GM19238 (cell line): ENCODE measurements around the gene LRRC19.

Source experiments
- DNase-seq: peaks from one replicate; pipeline ENCODE4 v3.0.0; 2011; ENCODE audit warnings: low spot score; ENCODE audit not compliant: insufficient read length

The LRRC19 gene, protein sequence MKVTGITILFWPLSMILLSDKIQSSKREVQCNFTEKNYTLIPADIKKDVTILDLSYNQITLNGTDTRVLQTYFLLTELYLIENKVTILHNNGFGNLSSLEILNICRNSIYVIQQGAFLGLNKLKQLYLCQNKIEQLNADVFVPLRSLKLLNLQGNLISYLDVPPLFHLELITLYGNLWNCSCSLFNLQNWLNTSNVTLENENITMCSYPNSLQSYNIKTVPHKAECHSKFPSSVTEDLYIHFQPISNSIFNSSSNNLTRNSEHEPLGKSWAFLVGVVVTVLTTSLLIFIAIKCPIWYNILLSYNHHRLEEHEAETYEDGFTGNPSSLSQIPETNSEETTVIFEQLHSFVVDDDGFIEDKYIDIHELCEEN

DNA sequence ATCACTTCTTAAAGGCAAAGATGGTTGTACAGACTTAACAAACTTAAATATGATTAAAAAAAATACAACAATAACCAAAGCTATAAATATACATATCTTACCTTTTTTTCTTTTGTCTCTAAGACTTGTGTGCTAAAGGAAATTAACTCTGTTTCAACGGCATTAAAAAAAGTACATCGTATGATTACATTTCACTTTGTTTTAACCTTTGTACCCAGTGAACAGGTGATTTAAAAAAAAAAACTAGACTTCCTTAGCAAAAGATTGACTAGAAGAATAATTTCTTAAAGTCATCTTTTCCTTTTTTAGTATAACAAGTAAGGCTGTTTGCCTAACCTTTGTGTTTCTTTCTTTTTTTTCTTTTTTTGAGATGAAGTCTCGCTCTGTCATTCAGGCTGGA is at the start of gene LRRC19:
LRRC19 (minus strand) TSS at position 182 of the 400 bp plus-strand sequence. CDS start 5,978 bp downstream, outside the sequence.
- DNase-seq, result no peak

DNA sequence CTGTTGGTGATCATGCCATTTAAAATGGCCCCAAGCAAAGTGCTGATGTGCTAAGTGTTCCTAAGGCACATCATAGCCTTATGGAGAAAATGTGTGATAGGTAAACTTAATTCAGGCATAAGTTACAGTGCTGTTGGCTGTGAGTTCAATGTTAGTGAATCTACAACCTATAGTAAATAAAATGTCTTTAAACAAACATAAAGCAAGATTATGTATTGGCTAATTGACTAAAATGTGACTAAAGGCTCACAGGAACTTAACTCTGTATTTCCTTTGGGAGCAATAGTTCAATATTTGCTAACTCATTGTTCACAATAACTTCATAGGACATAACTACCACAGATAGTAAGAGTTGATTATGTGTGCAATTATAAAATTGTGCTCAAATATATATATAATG is 49.4 kb upstream of the LRRC19 start:
- no peak for DNase-seq

DNA sequence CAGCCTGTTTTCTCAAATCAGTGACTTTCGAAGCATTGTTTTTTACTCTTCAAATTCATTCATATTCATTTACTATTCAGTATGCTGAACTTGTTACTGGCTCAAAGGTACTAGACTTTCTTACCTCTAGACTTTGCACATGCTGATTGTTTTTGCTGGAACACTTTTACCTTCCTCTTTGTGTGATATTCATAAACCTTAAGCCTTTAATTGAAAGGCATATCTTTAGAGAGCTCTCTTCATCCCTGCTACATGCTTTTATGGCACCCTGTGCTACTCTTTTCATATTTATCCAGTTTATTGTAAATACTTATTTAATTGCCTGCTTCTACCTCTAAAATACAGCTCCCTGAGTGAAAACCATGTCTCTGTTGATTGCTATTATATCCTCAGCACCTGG is 48.7 kb upstream of the LRRC19 start:
- DNase-seq, result no peak

DNA sequence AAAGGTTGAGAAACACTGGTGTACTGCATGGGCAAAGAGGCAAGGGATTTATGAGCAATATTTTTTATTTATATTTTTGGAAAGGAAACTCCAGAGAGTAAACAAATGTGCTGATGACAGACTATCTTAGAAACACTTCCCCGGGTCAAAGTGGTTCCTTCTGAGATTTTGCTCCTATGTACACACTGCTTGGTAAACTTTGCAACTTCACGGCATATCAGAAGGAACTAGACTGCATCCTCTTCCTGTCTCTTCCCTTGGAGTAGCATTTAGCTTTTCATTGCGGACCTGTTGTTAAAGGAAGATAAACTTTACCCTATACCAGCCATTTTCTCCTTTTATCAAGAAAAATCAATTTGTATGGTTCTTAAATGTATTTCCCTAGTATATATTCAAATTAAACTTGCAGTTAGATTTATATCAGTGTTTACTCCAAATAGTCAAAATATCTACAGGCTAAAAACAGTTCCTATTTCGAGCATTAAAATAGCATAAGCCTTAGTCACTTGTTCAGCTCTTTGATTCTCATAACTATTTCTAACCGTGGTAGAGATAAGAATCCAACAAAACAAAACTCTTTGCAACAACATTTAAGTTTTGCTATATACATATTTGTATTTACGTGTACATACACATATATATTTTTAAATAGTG is 48.0 kb upstream of the LRRC19 start:
- DNase-seq, result no peak

DNA sequence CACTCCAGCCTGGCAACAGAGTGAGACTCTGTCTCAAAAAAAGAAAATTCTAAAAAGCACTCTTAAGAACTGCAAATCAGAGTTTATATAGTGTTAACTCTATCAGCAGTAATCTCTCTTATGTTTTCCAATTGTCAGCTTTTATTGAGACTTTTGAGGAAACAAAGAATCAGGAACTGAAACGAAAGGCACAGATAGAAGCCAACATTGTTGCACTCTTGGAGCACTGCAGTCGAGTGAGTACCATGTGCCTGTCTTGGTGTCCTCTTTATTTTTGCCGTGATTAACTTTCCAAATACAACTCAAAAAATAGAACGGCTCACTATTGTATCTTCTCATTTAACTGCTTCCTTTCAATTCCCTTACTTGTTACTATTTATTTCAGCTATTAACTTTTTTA is 41.7 kb upstream of the LRRC19 start:
- DNase-seq, result no peak

DNA sequence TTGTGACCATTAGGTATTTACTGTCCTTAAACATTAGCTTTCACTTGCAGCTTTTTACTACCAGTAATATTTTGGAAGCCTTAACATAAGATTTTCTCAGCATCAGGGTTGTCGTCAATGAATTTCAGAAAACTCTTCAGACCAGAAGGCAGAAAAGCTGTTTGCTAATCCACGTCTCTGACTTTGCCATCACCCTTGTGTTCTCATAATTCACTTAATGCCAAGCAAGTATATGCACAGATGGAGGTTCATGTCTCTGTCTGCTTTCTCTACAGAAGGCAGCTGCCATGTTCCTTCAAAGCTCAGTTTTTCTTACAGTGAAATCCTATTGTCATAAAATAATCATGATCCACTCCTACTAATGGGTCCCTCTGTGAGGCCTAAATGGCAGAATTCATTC is 37.7 kb upstream of the LRRC19 start:
- no peak for DNase-seq

DNA sequence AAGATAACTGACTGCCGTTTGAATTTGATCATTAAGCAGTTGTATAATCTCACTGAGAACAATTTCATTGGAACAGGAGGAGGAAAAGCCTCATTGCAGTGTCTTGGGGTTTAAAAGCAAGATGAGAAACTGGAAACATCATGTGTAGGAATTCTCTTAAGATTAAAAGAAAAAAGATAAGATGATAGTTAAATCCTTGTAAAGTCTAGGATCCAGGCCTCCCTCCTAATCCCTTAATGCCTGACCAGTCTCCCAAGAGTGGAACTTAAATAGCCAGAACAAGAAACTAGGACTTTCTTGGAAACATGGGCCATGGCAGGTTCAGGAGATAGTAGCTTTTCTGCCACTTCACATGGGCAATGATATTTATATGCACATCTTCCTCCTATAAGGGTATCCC is 37.0 kb upstream of the LRRC19 start:
- DNase-seq, result no peak

DNA sequence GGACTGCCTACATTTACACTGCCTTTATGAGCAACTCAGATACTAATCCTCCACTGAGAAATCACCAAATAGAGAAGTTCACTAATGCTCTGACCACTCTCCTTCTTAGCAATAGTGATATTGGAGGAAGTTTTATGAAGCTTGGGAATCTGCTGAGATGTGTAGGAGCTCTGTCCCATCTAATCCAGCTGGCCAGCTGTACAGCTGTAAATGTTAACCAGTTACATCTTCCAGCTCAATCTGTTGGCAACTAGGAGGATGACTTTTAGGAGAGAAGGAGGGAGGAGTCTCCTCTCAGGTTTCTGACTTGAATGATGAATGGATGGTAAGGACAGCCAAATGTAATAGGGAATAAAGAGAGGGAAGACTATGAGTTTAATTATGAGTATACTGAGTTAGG is 36.3 kb upstream of the LRRC19 start:
- DNase-seq, result no peak

DNA sequence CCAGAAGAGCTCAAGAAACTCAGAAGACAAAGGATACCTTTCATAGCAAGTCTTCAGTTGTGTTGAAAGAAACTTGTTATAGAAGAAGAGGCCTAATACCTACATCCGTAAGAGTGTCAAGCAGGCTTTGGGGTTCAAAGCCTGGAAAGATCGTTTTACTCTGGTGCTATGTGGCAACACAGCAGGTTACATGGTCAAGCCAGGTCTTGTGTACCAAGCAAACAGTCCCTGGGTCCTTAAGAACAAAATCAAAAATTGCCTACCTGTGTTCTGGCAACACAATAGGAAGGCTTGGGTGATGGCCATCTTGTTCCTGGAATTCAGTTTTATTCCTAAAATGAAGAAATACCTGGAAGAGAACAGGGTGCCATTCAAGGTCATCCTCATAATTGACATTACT is 32.0 kb upstream of the LRRC19 start:
- DNase-seq, result no peak

DNA sequence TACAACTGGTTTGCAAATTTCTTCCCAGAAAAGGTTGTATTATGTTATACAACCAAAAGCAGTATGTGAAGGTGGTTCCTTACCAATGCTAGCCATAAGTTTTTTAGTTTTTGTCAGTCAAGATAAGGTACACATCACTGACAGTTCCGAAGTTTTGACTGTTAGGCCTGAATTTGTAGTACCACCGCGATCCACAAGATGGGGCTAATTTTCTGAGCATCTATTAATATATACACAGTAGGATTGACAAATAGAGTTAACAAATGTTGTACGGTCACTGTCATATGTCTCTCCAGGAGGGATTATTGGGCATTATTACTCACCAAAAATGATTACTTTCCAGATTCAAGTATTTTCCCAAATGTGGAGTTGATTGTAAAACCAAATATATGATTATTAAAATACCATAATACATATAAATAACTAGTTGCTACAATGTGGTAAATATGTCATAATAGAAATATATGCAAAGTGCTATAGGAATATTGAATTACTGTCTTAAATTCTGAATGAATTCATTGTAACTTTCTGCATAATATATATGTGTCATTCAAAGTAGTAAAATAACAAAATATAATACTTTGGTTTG is 28.4 kb upstream of the LRRC19 start:
- DNase-seq, result peak; percentile 16

DNA sequence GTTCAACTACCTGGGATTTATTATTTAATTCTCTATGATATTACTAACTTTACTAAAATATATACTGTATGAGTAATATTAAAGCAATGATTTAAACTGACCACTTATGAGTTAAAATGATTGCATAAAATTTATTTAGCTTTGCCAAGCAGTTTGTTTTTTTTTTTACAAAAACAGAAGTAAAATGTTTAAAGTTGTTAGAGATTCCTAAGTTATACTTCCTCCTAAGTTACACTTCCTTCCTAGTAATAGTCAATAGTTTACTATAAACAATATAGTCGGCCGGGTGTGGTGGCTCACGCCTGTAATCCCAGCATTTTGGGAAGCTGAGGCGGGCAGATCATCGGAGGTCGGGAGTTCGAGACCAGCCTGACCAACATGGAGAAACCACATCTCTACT is 23.7 kb upstream of the LRRC19 start:
- no peak for DNase-seq

DNA sequence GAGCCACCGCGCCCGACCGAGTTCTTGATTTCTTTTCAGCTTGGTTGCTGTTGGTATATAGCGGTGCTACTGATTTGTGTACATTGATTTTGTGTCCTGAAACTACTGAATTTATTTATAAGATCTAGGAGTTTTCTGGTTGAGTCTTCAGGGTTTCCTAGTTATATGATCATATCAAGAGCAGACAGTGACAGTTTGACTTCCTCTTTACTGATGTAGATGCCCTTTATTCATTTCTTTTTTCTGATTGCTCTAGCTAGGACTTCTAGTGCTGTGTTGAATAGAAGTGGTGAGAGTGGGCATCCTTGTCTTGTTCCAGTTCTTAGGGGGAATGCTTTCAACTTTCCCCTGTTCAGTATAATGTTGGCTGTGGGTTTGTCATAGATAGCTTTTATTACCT is 17.4 kb upstream of the LRRC19 start:
- DNase-seq, result no peak

DNA sequence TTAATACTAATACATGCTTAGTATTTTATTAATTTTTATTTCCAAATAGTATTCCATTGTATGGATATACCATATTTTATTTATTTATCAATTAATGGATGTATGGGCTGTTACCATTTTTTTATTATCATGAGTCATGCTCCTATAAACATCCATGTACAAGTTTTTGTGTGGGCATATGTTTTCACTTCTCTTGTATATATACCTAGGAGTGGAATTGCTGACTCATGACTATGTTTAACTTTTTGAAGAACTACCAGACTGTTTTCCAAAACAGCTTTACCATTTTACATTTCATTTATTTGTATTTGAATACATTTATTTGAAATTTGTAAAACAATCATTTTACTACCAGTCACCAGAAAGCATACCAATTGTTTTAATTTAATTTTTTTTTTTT is 14.1 kb upstream of the LRRC19 start:
- no peak for DNase-seq

DNA sequence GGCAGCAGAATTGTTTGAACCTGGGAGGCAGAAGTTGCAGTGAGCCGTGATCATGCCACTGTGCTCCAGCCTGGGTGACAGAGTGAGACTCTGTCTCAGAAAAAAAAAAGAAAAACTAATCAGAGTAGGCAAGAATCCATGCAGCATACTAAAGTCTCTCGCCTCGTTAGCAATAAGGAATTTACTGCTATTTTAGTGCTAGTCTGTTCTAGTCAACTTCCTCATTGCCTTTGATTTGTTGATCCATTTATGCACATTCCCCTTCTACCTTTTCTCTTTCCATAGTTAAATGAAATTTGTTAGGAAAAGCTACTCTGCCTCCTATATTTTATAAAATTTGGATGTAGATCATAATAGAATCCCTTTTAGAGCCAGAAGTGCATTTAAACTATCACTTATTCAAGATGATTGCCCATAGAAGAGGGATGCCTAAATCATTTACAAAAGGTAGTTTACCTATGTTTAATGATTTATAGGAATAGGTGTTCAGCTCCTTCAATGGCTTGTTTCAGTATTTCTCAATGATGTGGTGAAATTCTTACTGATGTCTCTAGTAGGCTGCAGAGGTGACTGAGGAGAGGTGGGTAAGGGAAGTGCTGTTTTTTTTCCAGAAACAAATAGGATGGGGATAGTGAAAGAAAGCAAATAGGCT is 1.9 kb downstream of the LRRC19 start:
- no peak for DNase-seq

DNA sequence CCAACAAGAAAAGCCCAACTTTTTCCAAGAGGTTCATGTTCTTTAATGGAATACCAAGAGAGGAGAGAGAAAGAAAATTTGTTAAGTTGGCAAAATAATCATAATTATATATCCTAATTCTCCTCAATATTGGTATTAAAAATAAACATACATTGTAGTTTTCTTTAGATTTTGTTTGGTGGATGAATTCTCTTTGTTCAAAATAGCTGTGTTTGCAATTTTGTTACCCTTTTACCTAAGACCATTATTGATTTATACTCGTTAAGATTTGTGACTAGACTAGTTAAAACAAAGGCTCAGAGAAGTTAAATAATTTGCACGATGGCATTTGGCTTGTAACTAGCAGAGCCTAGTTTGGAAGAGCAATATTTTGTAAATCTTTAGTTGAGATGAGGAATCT is 9.7 kb downstream of the LRRC19 start:
- no peak for DNase-seq

DNA sequence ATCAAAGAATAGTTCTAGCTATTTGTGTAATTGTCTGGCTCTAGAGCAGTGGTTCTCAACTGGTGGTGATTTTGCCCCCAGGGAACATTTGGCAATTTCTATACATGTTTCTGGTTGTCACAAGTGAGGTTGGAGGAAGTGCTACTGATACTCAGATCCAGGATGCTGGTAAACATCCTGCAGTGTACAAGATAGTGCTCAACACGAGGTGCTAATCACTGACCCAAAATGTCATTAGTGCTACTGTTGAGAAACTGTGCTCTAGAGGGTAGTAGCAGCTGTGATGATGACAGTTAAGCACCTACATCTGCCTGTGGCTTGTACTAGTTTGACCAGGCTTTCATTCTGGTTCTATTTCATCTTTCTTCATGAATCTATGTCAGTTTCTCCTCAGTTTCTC is 22.1 kb downstream of the LRRC19 start:
- DNase-seq, result no peak

DNA sequence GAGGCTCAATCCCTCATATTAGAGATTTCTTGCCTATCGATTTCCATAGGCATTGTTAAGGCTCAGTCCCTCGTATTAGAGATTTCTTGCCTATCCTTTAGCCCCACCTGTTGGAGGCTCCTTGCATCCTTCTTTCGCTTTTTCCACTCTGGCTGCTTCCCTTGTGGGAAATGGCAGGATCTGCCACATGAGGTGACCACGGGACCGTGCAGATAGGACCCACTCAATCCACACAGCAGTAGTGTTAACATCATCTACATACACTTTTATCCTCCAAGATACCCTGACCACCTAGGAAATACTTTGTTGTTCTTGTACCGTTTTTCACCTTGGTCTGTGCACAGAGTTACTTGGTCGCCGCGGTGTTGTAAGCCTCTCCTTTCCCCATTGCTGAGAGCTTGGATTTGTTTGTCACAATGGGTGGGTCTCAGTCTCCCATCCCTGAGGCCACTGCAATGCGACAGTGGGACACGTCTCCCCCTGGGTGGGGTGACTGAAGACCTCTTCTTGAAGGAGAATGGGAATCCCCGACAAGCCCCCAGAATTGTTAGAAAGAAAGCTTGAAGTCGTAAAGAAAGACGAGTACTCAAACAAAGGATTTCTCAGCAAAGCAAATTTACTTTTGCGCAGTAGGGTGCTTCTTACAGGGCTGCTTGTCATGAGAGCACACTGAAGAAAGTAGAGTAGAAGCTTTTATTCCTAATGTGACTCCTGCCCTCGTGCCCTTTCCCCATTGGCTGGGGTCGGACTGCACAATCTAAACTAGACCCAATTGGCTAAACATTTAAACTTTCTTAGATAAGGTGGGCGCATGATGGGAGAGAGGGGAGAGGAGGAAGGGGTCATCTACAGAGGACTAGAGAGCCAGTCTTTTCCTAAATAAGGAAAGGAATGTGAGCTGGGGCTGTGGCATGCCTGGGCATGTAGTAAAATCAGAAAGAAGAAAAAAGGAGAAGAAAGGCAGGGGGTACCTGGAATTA is 29.5 kb downstream of the LRRC19 start:
- no peak for DNase-seq

DNA sequence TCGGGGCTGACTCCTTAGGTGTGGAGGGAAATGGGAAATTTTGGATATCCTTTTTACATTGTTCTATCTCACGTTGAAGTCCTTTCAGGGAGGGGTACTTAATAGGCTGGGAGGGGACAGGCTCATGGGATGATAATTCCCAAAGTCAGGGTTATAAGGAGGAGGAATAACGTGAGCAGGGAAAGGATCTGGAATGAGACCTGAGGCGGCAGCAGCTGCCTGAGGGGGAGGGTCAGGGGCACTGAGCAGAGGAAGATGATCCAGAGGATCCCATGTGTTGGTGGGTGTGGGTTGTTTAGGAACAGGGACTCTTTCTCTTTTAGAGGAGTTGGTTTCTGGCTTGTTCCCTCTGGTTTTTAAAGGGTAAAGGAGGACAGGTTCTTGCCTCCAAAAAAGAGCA is 30.5 kb downstream of the LRRC19 start:
- DNase-seq, result no peak

DNA sequence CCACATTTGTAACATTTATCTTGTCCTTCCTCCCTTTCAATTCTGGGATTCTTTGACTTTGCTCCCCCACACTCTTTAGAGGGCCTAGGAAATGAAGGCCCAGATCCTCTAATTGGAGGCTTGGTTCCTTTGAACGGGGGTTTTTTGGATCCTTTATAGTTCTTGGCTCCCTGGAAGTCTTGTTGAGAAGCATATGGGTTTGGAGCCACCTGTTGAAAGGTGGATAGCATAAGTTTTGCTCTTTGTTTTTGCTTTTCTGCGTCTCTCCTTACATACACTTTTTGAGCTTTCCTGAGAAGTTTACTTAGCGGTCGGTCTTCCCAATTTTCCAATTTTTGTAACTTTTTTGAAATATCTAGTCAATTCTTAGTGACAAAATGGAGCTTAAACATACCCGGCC is 31.5 kb downstream of the LRRC19 start:
- no peak for DNase-seq

DNA sequence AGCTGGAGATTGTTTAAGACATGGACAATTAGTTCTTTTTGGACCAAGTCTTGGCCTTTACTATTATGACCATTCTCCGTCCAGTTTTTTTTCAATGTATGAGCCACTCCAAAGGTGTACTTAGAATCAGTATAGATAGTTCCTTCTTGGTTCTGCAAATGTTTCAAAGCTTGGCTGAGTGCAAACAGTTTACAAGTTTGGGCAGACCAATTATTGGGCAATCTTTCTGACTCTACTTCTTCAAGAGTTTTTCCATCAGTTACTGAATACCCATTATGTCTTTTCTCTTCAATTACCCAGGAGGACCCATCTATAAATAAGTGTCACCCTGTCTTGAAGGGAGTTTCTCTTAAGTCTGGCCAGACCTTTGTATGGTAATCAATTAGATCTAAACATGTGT is 33.8 kb downstream of the LRRC19 start:
- DNase-seq, result no peak

DNA sequence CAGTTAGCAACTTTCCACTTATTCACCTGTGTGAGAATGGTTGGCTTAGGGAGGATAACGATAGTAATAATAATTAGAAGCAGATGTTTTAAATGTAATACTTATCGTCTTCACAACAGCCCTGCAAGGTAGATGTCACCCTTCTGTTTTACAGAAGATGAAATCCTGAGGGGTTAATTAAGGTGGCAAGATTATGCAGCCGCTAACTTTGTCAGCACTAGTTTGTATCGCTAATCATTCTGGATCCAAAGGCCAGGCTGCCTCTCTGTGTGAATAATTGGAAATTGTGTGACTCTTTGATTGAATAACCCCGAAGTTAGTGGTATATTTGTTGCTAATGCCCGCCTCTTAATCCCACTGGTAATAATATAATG is 48.6 kb downstream of the LRRC19 start:
- DNase-seq, result no peak
